Pancreas (tissue), 10 donors: Measurements from ENCODE around the gene STRIP2. TPM values are rescaled to one million over a fixed set of nuclear protein-coding genes. Genes with fewer than 3 reads are reported as not detected.
A peak's percentile ranks its signal among the peaks of the same experiment; 100 is the strongest.

Experiments
- ATAC-seq, 4 donors: fragments of 200-7000 bp; cut with Tn5 transposase; one replicate each; pipeline versions ENCODE4 v1.8.0 to v1.9.1; 2020; ENCODE audit warnings: mild to moderate bottlenecking in 4 of 4, moderate library complexity in 4 of 4
- DNase-seq, 6 donors: peaks; one replicate each; pipeline ENCODE4 v3.0.0-alpha.2; 2020
- FAIRE-seq: peaks from 2 replicates; lab custom pipeline; 2012; peaks lifted over from hg19 to GRCh38; lab: Jason Lieb, UNC
- H3K27ac ChIP-seq, 4 donors: fragments of 200-600 bp; sonication (generic); 1 replicate in 3 of 4; 2 replicates in 1 of 4; pipeline versions ENCODE4 v1.5.0 to v1.8.0; 2020
- H3K27me3 ChIP-seq, 4 donors: fragments of 200-600 bp; one replicate each; pipeline ENCODE4 v1.8.0; 2021
- H3K36me3 ChIP-seq, 3 donors: fragments of 200-600 bp; sonication (generic) in 1 of 3; one replicate each; pipeline versions ENCODE4 v1.5.0 to v1.8.0; 2020 to 2021
- H3K4me1 ChIP-seq, 3 donors: fragments of 200-600 bp; one replicate each; pipeline ENCODE4 v1.8.0; 2021
- H3K4me3 ChIP-seq, 4 donors: fragments of 200-600 bp; sonication (generic) in 2 of 4; one replicate each; pipeline versions ENCODE4 v1.5.0 to v1.8.0; 2020 to 2021
- H3K9me3 ChIP-seq, 4 donors: fragments of 200-600 bp; one replicate each; pipeline ENCODE4 v1.8.0; 2021
- WGBS, 2 donors: extraction: QIAGEN DNeasy Blood & Tissue Kit; methylation state at CpG; one replicate each; pipeline ENCODE4 v1.1.7; 2013; 5-methylcytosine and 5-hydroxymethylcytosine counted together
- intact Hi-C, 3 donors: fragments of 100-400 bp; cut with DNase I; formaldehyde crosslinking; loops; one replicate each; pipeline versions ENCODE4 v1.11.1 to v1.14.2; 2022
- polyA plus RNA-seq, 2 donors: library from polyadenylated mRNA; stranded (reverse); fragments of 200-250 nt; gene quantifications; one replicate each; pipeline ENCODE4 v1.2.3, GENCODE V29; 2013
- total RNA-seq, 6 donors: library from RNA; stranded (reverse); fragmentation: NEBNext Ultra II Directional in 4 of 6; extraction: Animal tissue kit (Norgen Biotek cat#: 25700) in 4 of 6; gene quantifications; one replicate each; pipeline versions ENCODE4 v1.2.1 to v1.2.4, GENCODE V29; 2021 to 2023
- TF ChIP-seq, protein P1 (sequence below), 4 donors: fragments of 200-600 bp; sonication (generic) in 3 of 4; IDR thresholded peaks; one replicate each; pipeline versions ENCODE4 v1.5.0 to v1.8.0; 2021; ENCODE audit warnings: antibody characterized with exemption in 4 of 4
- donor health status: healthy with polysubstance abuse.
- donor health status: DM: no; HTN: no; CAD: no; lungs with moderate emphysema.
- donor health status: DM: no; HTN: no; CAD: no.
- donor health status: control.
- donor health status: control.
- donor health status: Bipolar disorder and iron deficiency.
- donor health status: DM: yes; HTN: yes; CAD: no.
- donor health status: DM: no; HTN: no; CAD: no.
- donor health status: DM: no; HTN: no; CAD: no.
- donor health status: DM: yes; HTN: yes; CAD: no.

The STRIP2 gene
- total and polyA plus RNA-seq, 8 donors: 0.16 to 0.85 (median 0.38) TPM

DNA sequence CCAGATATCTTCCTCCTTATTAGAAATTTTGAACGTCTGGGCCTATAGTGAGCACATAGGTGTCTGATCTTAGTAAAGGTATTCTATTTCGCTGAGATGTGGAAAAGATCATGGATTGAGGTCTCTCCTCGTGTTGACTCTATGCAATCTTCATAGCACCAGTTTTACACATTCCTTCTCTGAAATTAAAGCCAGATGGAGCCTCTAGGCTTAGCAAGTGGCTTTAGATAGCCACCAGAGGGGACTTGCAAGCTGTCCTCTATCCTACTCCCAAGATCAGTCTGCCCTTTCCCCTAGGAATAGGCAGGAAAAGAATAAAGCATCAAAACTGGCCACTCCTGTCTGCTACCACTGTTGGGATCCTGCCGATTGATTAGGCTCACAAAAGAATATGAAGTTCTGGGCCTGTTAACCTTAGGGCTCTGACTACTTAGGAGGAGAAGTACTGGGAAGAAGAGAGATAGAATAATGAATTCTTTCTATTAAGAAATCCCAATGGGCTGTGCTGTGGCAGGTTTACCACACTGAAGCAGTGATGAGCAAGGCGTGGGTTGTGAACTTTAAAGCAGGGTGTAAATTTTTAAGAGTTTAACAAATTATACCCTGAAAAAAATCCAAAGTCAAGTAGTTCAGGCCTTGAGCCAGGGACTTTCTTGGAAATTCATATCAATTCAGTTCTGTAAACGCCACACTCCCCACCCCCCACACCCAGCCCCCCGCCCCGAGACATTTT lies 2.2 kb upstream of the STRIP2 start:
- Histone ChIP-seq H3K27ac (no peak overlapping the region), H3K4me3 (no peak overlapping the region), H3K36me3 (no peaks in the 10 kb centered on the region), H3K27me3 (peaks cover 0 to 4% (median 0%) of the 10 kb centered on the region in 4 donors), H3K4me1 (peaks cover 0 to 5% (median 4%) of the 10 kb centered on the region in 3 donors), H3K9me3 (no peaks in the 10 kb centered on the region)
- intact Hi-C loops: no loop called here
- DNase-seq: no peak
- FAIRE-seq: no peak
- 67 to 78% methylated on average over 8 of the region's 8 CpGs for WGBS, 2 donors
- TF ChIP-seq, protein P1, sequence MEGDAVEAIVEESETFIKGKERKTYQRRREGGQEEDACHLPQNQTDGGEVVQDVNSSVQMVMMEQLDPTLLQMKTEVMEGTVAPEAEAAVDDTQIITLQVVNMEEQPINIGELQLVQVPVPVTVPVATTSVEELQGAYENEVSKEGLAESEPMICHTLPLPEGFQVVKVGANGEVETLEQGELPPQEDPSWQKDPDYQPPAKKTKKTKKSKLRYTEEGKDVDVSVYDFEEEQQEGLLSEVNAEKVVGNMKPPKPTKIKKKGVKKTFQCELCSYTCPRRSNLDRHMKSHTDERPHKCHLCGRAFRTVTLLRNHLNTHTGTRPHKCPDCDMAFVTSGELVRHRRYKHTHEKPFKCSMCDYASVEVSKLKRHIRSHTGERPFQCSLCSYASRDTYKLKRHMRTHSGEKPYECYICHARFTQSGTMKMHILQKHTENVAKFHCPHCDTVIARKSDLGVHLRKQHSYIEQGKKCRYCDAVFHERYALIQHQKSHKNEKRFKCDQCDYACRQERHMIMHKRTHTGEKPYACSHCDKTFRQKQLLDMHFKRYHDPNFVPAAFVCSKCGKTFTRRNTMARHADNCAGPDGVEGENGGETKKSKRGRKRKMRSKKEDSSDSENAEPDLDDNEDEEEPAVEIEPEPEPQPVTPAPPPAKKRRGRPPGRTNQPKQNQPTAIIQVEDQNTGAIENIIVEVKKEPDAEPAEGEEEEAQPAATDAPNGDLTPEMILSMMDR (IDR thresholded peaks at IDR 0.05): no peak
- ATAC-seq: no peak

DNA sequence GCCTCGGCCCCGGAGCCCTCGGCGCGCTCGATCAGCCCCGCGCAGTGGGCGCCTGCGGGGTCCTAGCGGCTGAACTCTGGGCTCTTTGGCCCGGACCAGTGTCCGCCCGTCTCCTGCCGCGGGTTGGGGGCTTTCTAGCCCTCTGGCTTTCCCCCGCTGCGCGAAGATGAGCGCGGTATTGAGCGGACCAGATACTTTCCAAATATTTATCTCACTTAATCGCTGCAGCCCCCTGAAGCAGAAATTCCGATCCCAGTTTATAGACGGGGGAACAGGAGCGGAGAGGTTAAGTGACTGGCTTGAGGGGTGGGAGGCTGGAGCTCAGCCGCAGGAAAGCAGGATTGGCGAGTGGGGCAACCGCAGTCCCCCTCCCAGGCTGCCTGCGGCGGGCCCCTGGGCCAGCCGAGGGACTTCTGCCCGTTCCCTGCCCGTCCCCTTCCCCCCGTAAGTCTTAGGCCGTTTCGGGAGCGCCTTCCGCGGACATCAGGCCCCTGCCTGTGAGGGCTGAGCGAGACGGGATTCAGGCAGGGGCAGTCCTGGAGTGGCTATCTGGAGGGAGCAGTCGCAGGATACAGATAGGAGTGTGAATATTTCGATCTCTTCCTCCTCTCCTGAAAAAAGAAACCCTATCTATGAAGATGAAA lies 565 bp downstream of the STRIP2 start:
- intact Hi-C loops: no loop called here
- DNase-seq: peak in 5 of 6 donors; percentile 10 to 63 (median 25)
- TF ChIP-seq, protein P1 (IDR thresholded peaks at IDR 0.05): no peak
- peaks cover 0 to 4% (median 0%) of the 10 kb centered on the region in 4 donors for H3K27me3 ChIP-seq
- WGBS, 2 donors: 1 to 3% methylated on average over 44 of the region's 44 CpGs
- no peak for FAIRE-seq
- peak; percentile 7 to 35 (median 23) for ATAC-seq
- H3K36me3 ChIP-seq: no peaks in the 10 kb centered on the region
- no peak overlapping the region for H3K27ac ChIP-seq
- H3K4me3 ChIP-seq: peak overlapping the region; percentile 60 to 92 (median 74)
- peaks cover 0 to 5% (median 4%) of the 10 kb centered on the region in 3 donors for H3K4me1 ChIP-seq
- no peaks in the 10 kb centered on the region for H3K9me3 ChIP-seq

DNA sequence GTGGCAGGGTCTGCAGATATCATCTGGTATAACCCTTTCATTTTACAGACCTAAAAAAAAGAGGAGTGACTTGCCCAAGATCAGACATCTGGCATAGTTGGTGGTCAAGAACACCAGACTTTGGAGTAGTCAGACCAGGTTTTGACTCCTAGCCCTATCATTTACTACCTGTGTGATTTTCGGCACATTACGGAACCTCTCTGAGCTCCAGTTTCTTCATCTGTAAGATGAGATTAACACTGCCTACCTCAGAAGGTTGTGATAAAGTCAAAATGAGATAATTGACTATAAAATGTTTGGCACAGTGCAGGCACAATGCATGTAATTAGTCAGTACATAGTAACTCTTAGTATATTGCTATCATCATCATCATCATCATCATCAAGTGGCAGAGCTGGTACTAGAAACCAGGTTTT lies 1.2 kb downstream of the STRIP2 start:
- peaks cover 0 to 4% (median 0%) of the 10 kb centered on the region in 4 donors for H3K27me3 ChIP-seq
- peaks cover 0 to 5% (median 4%) of the 10 kb centered on the region in 3 donors for H3K4me1 ChIP-seq
- no peak for FAIRE-seq
- DNase-seq: no peak
- H3K27ac ChIP-seq: no peak overlapping the region
- H3K9me3 ChIP-seq: no peaks in the 10 kb centered on the region
- no peaks in the 10 kb centered on the region for H3K36me3 ChIP-seq
- no peak for ATAC-seq
- H3K4me3 ChIP-seq: no peak overlapping the region
- TF ChIP-seq, protein P1 (IDR thresholded peaks at IDR 0.05): no peak
- WGBS, 2 donors: 88 to 93% methylated on average over 2 of the region's 2 CpGs
- intact Hi-C loops: no loop called here

- ATAC-seq (no peak), DNase-seq (no peak), FAIRE-seq (no peak)
- 55 to 62% methylated on average over 5 of the region's 5 CpGs for WGBS, 2 donors
- Histone ChIP-seq H3K27me3 (peaks cover 0 to 4% (median 0%) of the 10 kb centered on the region in 4 donors), H3K4me3 (no peak overlapping the region), H3K4me1 (peaks cover 0 to 5% (median 4%) of the 10 kb centered on the region in 3 donors), H3K36me3 (no peaks in the 10 kb centered on the region), H3K9me3 (no peaks in the 10 kb centered on the region), H3K27ac (no peak overlapping the region)
- intact Hi-C loops: no loop called here
- TF ChIP-seq, protein P1 (IDR thresholded peaks at IDR 0.05): no peak
Measured at GRCh38 chr7:129436335-129436923, 2.2 kb downstream of the STRIP2 start.
